T-helper 17 cell (primary cell): ENCODE data around the gene SGO2. TPM values are rescaled to one million over a fixed set of nuclear protein-coding genes. Genes with fewer than 3 reads are reported as not detected.
A peak's percentile ranks its signal among the peaks of the same experiment; 100 is the strongest.
"Not testable (repeated sequence)": the region's sequence is repeated elsewhere in the genome, so short reads cannot be mapped to it uniquely, and the experiment has no call there.

Experiments
- ATAC-seq: fragments of 150-1000 bp; cut with Tn5 transposase; 2 replicates; pipeline ENCODE4 v1.10.0; 2021; ENCODE audit warnings: mild to moderate bottlenecking, moderate library complexity
- DNase-seq, 3 donors: peaks; one replicate each; pipeline versions ENCODE4 v3.0.0 to v3.0.0-alpha.2; 2020 to 2021
- H3K9me3 ChIP-seq: one replicate; pipeline ENCODE4 v1.7.0; 2013; ENCODE audit warnings: low read length, mild to moderate bottlenecking; ENCODE audit not compliant: control insufficient read depth, poor library complexity, severe bottlenecking
- H3K27ac Mint-ChIP-seq: one replicate; pipeline ENCODE4 v1.8.0; 2022; ENCODE audit warnings: mild to moderate bottlenecking, moderate library complexity, mixed read lengths
- H3K27me3 Mint-ChIP-seq: one replicate; pipeline ENCODE4 v1.8.0; 2022; ENCODE audit warnings: mixed read lengths
- H3K36me3 Mint-ChIP-seq: one replicate; pipeline ENCODE4 v1.8.0; 2022; ENCODE audit warnings: low read depth, mixed read lengths
- H3K4me1 Mint-ChIP-seq: one replicate; pipeline ENCODE4 v1.8.0; 2022; ENCODE audit warnings: mild to moderate bottlenecking, mixed read lengths
- H3K4me3 Mint-ChIP-seq: one replicate; pipeline ENCODE4 v1.8.0; 2022; ENCODE audit warnings: mild to moderate bottlenecking, moderate library complexity, mixed read lengths
- total RNA-seq, 4 donors: library from RNA in 2 of 4; stranded (reverse) in 2 of 4; gene quantifications; one replicate each; pipeline ENCODE4 v1.2.3 and lab custom pipeline; 2022 to 2026

The SGO2 gene
- total RNA-seq, 2 donors from 2014 or later: 1.2 to 1.5 TPM

GRCh38 chr2:200534572-200534971, 8.6 kb downstream of the SGO2 start:
- no peak overlapping the region for H3K4me3 Mint-ChIP-seq
- ATAC-seq: no peak
- H3K27me3 Mint-ChIP-seq: no peaks in the 10 kb centered on the region
- H3K4me1 Mint-ChIP-seq: peaks cover 2% of the 10 kb centered on the region
- DNase-seq: no peak
- H3K9me3 ChIP-seq: no peaks in the 10 kb centered on the region
- no peaks in the 10 kb centered on the region for H3K36me3 Mint-ChIP-seq
- H3K27ac Mint-ChIP-seq: peak overlapping the region; percentile 11

GRCh38 chr2:200538139-200538538, 12.1 kb downstream of the SGO2 start:
- no peaks in the 10 kb centered on the region for H3K36me3 Mint-ChIP-seq
- H3K27ac Mint-ChIP-seq: no peak overlapping the region
- H3K4me3 Mint-ChIP-seq: no peak overlapping the region
- peaks cover 2% of the 10 kb centered on the region for H3K4me1 Mint-ChIP-seq
- ATAC-seq (no peak), DNase-seq (no peak)
- no peaks in the 10 kb centered on the region for H3K9me3 ChIP-seq
- no peaks in the 10 kb centered on the region for H3K27me3 Mint-ChIP-seq

GRCh38 chr2:200540793-200541192, 14.8 kb downstream of the SGO2 start:
- no peaks in the 10 kb centered on the region for H3K9me3 ChIP-seq
- Mint-ChIP-seq H3K27ac (no peak overlapping the region), H3K4me3 (no peak overlapping the region), H3K27me3 (no peaks in the 10 kb centered on the region), H3K4me1 (no peaks in the 10 kb centered on the region), H3K36me3 (no peaks in the 10 kb centered on the region)
- DNase-seq: no peak
- ATAC-seq: no peak

- DNase-seq, H3K4me1 Mint-ChIP-seq, H3K27ac Mint-ChIP-seq, ATAC-seq, H3K9me3 ChIP-seq, H3K4me3 Mint-ChIP-seq, H3K36me3 Mint-ChIP-seq, H3K27me3 Mint-ChIP-seq: not testable (repeated sequence)
Measured at GRCh38 chr2:200566596-200566995, 40.6 kb downstream of the SGO2 start.

- no peak overlapping the region for H3K4me3 Mint-ChIP-seq
- H3K27me3 Mint-ChIP-seq: no peaks in the 10 kb centered on the region
- no peaks in the 10 kb centered on the region for H3K36me3 Mint-ChIP-seq
- ATAC-seq: no peak
- DNase-seq: no peak
- H3K27ac Mint-ChIP-seq: no peak overlapping the region
- no peaks in the 10 kb centered on the region for H3K4me1 Mint-ChIP-seq
- H3K9me3 ChIP-seq: no peaks in the 10 kb centered on the region
Measured at GRCh38 chr2:200567932-200568331, 41.9 kb downstream of the SGO2 start.

GRCh38 chr2:200575957-200576356, 50.0 kb downstream of the SGO2 start:
- DNase-seq (no peak), ATAC-seq (no peak)
- no peaks in the 10 kb centered on the region for H3K36me3 Mint-ChIP-seq
- H3K4me1 Mint-ChIP-seq: no peaks in the 10 kb centered on the region
- H3K27me3 Mint-ChIP-seq: no peaks in the 10 kb centered on the region
- H3K4me3 Mint-ChIP-seq: no peak overlapping the region
- peak overlapping the region; percentile 72 for H3K27ac Mint-ChIP-seq
- no peaks in the 10 kb centered on the region for H3K9me3 ChIP-seq

GRCh38 chr2:200577027-200577426, 51.0 kb downstream of the SGO2 start:
- ATAC-seq (no peak), DNase-seq (no peak)
- no peaks in the 10 kb centered on the region for H3K9me3 ChIP-seq
- H3K4me3 Mint-ChIP-seq: no peak overlapping the region
- H3K4me1 Mint-ChIP-seq: no peaks in the 10 kb centered on the region
- H3K36me3 Mint-ChIP-seq: no peaks in the 10 kb centered on the region
- no peaks in the 10 kb centered on the region for H3K27me3 Mint-ChIP-seq
- no peak overlapping the region for H3K27ac Mint-ChIP-seq

GRCh38 chr2:200578778-200579177, 52.8 kb downstream of the SGO2 start:
- no peak for DNase-seq
- H3K27me3 Mint-ChIP-seq: no peaks in the 10 kb centered on the region
- H3K4me3 Mint-ChIP-seq: no peak overlapping the region
- H3K36me3 Mint-ChIP-seq: peaks cover 3% of the 10 kb centered on the region
- H3K4me1 Mint-ChIP-seq: no peaks in the 10 kb centered on the region
- no peak overlapping the region for H3K27ac Mint-ChIP-seq
- ATAC-seq: peak; percentile 51
- H3K9me3 ChIP-seq: no peaks in the 10 kb centered on the region

GRCh38 chr2:200584639-200585038, 58.6 kb downstream of the SGO2 start:
- ATAC-seq (no peak), DNase-seq (no peak)
- Mint-ChIP-seq H3K27me3 (no peaks in the 10 kb centered on the region), H3K27ac (no peak overlapping the region), H3K4me3 (no peak overlapping the region), H3K4me1 (peaks cover 7% of the 10 kb centered on the region), H3K36me3 (peaks cover 3% of the 10 kb centered on the region)
- no peaks in the 10 kb centered on the region for H3K9me3 ChIP-seq

- no peaks in the 10 kb centered on the region for H3K9me3 ChIP-seq
- H3K27me3 Mint-ChIP-seq: peaks cover 4% of the 10 kb centered on the region
- H3K4me3 Mint-ChIP-seq: peak overlapping the region; percentile 84
- no peak overlapping the region for H3K27ac Mint-ChIP-seq
- peaks cover 3% of the 10 kb centered on the region for H3K36me3 Mint-ChIP-seq
- ATAC-seq (no peak), DNase-seq (no peak)
- H3K4me1 Mint-ChIP-seq: peaks cover 7% of the 10 kb centered on the region
Measured at GRCh38 chr2:200585340-200585729, 59.3 kb downstream of the SGO2 start.

GRCh38 chr2:200585730-200586643, 60.0 kb downstream of the SGO2 start, which contains the start of gene AOX1:
TSS of gene AOX1 (plus strand) at chr2:200586014. CDS start at chr2:200586109, 95 bp downstream.
- peak in 1 of 3 donors; percentile 8 for DNase-seq
- peak; percentile 58 for ATAC-seq
- no peak within 1 kb of the TSS for H3K27ac Mint-ChIP-seq

GRCh38 chr2:200586644-200586975, 60.6 kb downstream of the SGO2 start:
- Mint-ChIP-seq H3K27ac (no peak overlapping the region), H3K36me3 (peaks cover 3% of the 10 kb centered on the region), H3K4me1 (peaks cover 7% of the 10 kb centered on the region), H3K27me3 (peaks cover 16% of the 10 kb centered on the region), H3K4me3 (peak overlapping the region; percentile 84)
- ATAC-seq: no peak
- H3K9me3 ChIP-seq: no peaks in the 10 kb centered on the region
- no peak for DNase-seq

More at GRCh38 chr2:200585730-200586643, 60.0 kb downstream of the SGO2 start, which contains the start of gene AOX1:
- H3K9me3 ChIP-seq: no peaks in the 10 kb centered on the region
- H3K4me3 Mint-ChIP-seq: peak within 1 kb of the TSS; percentile 84
- peaks cover 7% of the 10 kb centered on the region for H3K4me1 Mint-ChIP-seq
- peaks cover 10% of the 10 kb centered on the region for H3K27me3 Mint-ChIP-seq
- peaks cover 3% of the 10 kb centered on the region for H3K36me3 Mint-ChIP-seq

GRCh38 chr2:200587007-200587616, 61.1 kb downstream of the SGO2 start:
- Mint-ChIP-seq H3K27ac (no peak overlapping the region), H3K27me3 (peaks cover 21% of the 10 kb centered on the region), H3K4me1 (peaks cover 7% of the 10 kb centered on the region), H3K36me3 (peaks cover 3% of the 10 kb centered on the region), H3K4me3 (peak overlapping the region; percentile 31)
- DNase-seq (no peak), ATAC-seq (no peak)
- no peaks in the 10 kb centered on the region for H3K9me3 ChIP-seq
